Activated T-helper 1 cell treated with anti-CD3 and anti-CD28 coated beads, Interleukin-2, amount 50 U/mL, for 16 hours (primary cell): ENCODE data around the gene ORC4.

ENCODE experiments used
- DNase-seq, 2 donors: peaks; one replicate each; pipeline ENCODE4 v3.0.0-alpha.2; 2020; ENCODE audit warnings: low read depth in 1 of 2, low spot score in 1 of 2

ORC4 gene

DNA sequence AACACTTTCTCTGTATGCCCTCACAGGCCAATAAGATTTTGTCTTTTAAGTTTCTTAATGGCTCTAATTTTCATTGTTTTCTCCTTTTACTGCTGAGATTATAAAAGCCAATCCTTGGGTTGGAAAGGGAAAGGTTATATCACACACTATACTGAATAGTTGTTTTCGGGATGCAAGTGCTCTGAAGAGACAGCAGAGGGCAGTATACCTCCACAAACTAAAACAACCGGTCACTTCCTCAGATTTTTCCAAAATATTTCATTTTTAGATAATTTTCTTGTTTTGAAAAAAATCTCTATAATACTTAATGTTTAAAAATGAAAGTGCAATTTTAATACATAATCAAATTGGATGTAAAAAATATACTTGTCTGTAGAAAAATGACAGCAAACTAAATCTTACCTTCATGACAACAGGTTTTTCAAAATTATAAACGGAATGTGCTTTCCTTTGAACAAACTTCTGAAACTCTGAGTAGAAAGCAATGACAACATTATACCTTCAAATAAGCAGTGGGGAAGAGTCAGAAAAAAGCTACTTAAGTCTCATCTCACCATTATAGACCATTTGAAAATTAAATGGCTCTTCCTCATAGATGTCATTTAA lies 82.7 kb downstream of the ORC4 start:
- no peak for DNase-seq

- DNase-seq, result no peak
Observed at GRCh38 chr2:147934881-147935620, 85.5 kb downstream of the ORC4 start.

GRCh38 chr2:147933931-147934330 lies 86.6 kb downstream of the ORC4 start:
- no peak for DNase-seq

DNA sequence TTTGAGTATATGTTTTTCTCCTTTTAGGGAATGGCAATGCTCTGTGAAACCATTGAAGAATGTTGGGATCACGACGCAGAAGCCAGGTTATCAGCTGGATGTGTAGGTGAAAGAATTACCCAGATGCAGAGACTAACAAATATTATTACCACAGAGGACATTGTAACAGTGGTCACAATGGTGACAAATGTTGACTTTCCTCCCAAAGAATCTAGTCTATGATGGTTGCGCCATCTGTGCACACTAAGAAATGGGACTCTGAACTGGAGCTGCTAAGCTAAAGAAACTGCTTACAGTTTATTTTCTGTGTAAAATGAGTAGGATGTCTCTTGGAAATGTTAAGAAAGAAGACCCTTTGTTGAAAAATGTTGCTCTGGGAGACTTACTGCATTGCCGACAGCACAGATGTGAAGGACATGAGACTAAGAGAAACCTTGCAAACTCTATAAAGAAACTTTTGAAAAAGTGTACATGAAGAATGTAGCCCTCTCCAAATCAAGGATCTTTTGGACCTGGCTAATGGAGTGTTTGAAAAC lies 93.4 kb downstream of the ORC4 start:
- no peak for DNase-seq

DNA sequence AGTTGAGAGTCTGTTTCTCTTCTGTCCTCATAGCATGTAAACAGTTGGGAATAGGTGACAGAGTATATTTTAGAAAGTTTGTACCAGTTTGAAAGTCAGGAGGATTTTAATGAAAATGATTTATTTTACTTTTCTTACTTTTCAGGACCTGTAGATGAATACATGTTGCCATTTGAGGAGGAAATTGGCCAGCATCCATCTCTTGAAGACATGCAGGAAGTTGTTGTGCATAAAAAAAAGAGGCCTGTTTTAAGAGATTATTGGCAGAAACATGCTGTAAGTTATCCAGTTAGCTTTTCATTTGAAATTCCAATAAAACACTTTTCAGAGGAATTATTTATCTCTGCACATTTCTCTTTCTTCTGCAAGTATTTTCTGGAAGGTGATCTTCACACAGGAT lies 94.7 kb downstream of the ORC4 start:
- no peak for DNase-seq

DNA sequence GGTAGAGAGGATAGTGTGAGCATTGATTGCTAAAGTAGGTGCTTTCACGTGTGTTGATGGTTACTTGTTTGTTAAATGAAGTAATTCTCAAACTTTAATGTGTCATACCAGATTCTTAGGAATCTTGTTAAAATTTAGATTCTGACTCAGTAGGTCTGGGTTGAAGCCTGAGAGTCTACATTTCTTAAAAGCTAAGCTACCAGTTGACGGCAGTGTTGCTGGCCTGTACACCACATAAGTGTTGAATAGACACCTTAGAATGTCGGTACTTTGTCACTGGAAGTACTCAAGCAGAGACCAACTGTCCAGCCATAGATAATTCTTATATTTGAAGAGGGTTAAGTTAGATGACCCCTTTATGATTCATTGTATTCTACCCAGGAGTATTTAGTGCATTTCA lies 95.9 kb downstream of the ORC4 start:
- no peak for DNase-seq

- no peak for DNase-seq
Observed at GRCh38 chr2:147923846-147924245, 96.7 kb downstream of the ORC4 start.

GRCh38 chr2:147917161-147917560 lies 103.4 kb downstream of the ORC4 start:
- DNase-seq, result no peak

GRCh38 chr2:147916723-147917122 lies 103.8 kb downstream of the ORC4 start:
- no peak for DNase-seq

DNA sequence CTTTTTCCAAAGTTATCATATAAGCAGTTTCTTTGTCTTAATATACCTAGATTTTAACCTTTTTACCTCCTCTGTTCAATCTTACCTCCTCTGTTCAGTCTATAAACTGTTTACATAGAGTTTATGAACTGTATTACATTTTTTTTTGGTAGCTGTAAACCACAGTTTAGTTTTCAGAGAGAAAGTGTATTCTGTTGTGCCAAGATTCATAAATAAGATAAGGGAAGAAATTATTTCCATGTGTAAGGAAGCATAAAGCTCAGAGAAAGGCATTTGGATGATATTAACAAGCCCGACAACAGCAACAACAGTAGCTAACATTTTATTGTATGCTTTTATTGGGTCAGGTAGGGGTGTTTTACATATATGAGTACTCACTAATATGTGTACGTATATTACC lies 104.5 kb downstream of the ORC4 start:
- DNase-seq, result no peak

GRCh38 chr2:147913701-147914480 lies 106.6 kb downstream of the ORC4 start:
- DNase-seq, result no peak

DNA sequence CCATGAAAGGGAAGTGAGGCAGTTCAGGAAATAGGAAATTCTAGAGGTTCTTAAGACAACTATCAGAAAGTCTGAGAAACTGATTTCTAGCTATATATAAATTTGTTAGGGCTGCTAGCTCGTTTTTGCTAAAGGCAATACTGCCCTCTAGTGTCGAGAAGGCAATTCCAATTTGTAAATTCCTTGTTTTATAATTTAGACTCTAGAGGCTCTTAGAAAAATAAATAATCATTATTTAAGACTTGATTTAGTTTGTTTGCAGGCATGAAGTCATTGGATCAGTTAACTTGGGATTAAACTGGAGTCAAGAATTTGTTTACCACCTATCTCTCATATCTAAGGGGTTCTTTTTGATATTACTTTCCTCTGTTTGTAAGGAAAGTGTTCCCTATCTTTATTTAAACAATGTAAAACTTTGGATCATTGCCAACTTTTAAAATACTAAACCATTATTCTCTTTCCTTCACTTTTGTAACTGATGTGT lies 109.5 kb downstream of the ORC4 start:
- no peak for DNase-seq

- no peak for DNase-seq
Observed at GRCh38 chr2:147909178-147909577, 111.4 kb downstream of the ORC4 start.

DNA sequence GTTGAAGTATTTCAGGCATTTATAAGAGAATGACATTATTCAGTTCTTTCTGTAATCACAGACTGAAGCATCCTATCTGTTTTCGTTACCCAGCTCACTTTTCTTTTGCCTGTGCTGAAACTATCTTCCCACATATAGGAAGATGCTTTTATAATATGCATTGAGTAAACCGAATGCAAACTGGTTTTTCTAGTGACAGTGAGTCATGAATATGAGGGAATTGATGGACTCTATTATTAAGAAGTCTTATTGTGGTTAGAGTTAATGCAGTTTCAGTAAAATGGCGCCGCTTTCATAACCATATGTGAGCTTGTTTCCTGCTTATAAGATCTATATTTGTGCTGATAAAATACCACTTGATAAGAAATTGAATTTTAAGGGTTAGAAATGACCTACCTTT lies 116.5 kb downstream of the ORC4 start:
- DNase-seq, result no peak

DNA sequence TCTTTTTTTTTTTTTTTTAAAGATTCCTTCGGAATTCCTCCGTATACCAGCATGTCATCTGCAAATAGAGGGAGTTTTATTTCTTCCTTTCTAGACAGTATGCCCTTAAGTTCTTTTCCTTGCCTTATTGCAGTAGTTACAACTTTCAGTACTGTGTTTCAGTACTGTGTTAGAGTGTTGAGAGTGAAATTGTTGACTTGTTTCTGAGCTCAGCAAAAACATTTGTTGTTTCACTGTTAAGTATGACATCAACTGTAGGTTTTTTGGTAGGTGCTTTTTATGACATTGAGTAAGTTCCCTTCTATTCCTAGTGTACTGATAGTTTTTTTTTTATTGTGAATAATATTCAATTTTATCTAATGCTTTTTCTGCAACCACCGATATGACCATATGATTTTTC lies 131.9 kb downstream of the ORC4 start:
- no peak for DNase-seq

- no peak for DNase-seq
Observed at GRCh38 chr2:147886136-147886535, 134.4 kb downstream of the ORC4 start.

DNA sequence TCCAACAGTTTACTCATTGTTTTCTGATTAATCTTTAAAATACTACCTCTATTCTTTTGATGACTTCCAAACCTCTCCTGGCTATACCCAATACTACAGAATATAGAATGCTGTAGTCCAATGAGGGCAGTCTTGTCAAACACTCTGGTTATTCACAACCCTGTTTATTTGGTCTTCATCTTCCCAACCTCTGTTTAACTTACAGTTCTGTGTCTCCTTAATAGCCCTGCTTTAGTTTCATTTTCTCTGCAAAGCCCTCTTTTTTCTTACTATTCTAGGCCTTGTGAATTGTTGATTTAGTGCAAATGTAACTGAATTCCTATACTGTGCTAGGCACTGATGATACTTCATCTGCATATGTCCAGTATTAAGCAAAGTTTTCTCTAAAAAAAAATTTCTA lies 135.7 kb downstream of the ORC4 start:
- DNase-seq, result no peak

DNA sequence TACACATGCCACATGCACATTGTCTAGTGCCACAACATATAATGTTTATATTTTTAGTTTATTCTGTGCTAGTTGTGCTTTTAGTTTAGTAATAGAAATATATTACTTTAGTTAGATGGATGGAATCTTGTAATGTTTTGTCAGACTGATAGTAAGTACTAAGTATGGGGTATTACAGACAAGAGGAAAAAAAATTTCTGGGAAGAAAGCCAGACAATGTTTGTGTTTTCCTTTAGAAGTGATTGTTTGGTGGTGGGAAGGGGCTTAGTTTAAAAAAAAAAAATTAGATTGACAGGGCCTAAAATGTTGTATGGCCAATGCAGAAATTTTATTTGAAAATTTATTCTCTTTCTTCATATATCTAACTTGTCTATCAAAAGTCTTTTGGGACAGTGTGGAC lies 137.9 kb downstream of the ORC4 start:
- DNase-seq, result no peak
